Caco-2 (cell line): ENCODE measurements around the gene ZBTB34. TPM values are rescaled to one million over a fixed set of nuclear protein-coding genes. Genes with fewer than 3 reads are reported as not detected.

Source experiments
- BruUV-seq: library from RNA; stranded (reverse); fragments of 400-500 nt; replicated peaks from 2 replicates; lab custom pipeline; 2021; lab: Mats Ljungman, UMichigan
- CTCF ChIA-PET: fragments of 300-600 bp; sonication (Branson Sonifier 250); formaldehyde crosslinking; loops from one replicate; lab custom pipeline; 2022; ENCODE audit warnings: antibody characterized with exemption; lab: Charles Lee
- POLR2A ChIA-PET: fragments of 300-600 bp; sonication (Branson Sonifier 250); formaldehyde crosslinking; loops from one replicate; lab custom pipeline; 2022; ENCODE audit warnings: antibody characterized with exemption; lab: Charles Lee
- DNase-seq, 2 experiments: peaks; one replicate each; pipeline versions ENCODE4 v3.0.0 to v3.0.0-alpha.2; 2020 to 2022
- H3K27me3 ChIP-seq: replicated peaks from 2 replicates; pipeline ENCODE4 v1.6.0; 2011; ENCODE audit warnings: low read length; ENCODE audit not compliant: control insufficient read depth, insufficient read depth
- H3K36me3 ChIP-seq: 2 replicates; pipeline ENCODE4 v1.5.1; 2011; ENCODE audit warnings: low read length; ENCODE audit not compliant: control insufficient read depth, insufficient read depth
- H3K4me1 ChIP-seq: fragments of 250-450 bp; sonication (Bioruptor Pico); 2 replicates; pipeline ENCODE4 v1.5.1; 2020; ENCODE audit warnings: mild to moderate bottlenecking
- H3K4me3 ChIP-seq: 2 replicates; pipeline ENCODE4 v1.5.1; 2011; ENCODE audit warnings: low read depth, mild to moderate bottlenecking, control low read depth, low read length
- H3K9me3 ChIP-seq: fragments of 250-450 bp; sonication (Bioruptor Pico); 2 replicates; pipeline ENCODE4 v1.5.1; 2020; ENCODE audit warnings: mild to moderate bottlenecking, moderate library complexity
- H3K27ac Mint-ChIP-seq: one replicate; pipeline ENCODE4 v1.8.0; 2022; ENCODE audit warnings: mixed read lengths; ENCODE audit not compliant: unreplicated experiment
- H3K27me3 Mint-ChIP-seq: one replicate; pipeline ENCODE4 v1.8.0; 2022; ENCODE audit warnings: mixed read lengths; ENCODE audit not compliant: insufficient read depth, unreplicated experiment
- H3K36me3 Mint-ChIP-seq: one replicate; pipeline ENCODE4 v1.8.0; 2022; ENCODE audit warnings: mild to moderate bottlenecking, mixed read lengths; ENCODE audit not compliant: insufficient read depth, unreplicated experiment
- H3K4me1 Mint-ChIP-seq: one replicate; pipeline ENCODE4 v1.8.0; 2022; ENCODE audit warnings: low read depth, mixed read lengths; ENCODE audit not compliant: unreplicated experiment
- H3K4me3 Mint-ChIP-seq: one replicate; pipeline ENCODE4 v1.8.0; 2022; ENCODE audit warnings: mild to moderate bottlenecking, moderate library complexity, mixed read lengths; ENCODE audit not compliant: unreplicated experiment
- H3K9me3 Mint-ChIP-seq: one replicate; pipeline ENCODE4 v1.8.0; 2022; ENCODE audit warnings: mixed read lengths; ENCODE audit not compliant: unreplicated experiment
- intact Hi-C: fragments of 100-400 bp; cut with micrococcal nuclease; formaldehyde crosslinking; loops from one replicate; pipeline ENCODE4 v1.10.0; 2022; ENCODE audit not compliant: unreplicated experiment
- total RNA-seq: library from RNA; stranded (reverse); gene quantifications from 2 replicates; pipeline ENCODE4 v1.2.3, GENCODE V29; 2022
- TF ChIP-seq, protein P1 (sequence below), 2 experiments: fragments of 200-600 bp in 1 of 2; IDR thresholded peaks; 1 replicate in 1 of 2; 2 replicates in 1 of 2; pipeline versions ENCODE4 v1.5.1 to v1.8.0; 2011 to 2022; ENCODE audit warnings: antibody characterized with exemption in 1 of 2, control low read depth in 1 of 2, inconsistent platforms in 1 of 2, low read depth in 1 of 2, low read length in 1 of 2, mild to moderate bottlenecking in 1 of 2, moderate library complexity in 1 of 2; ENCODE audit not compliant: insufficient read depth in 1 of 2, severe bottlenecking in 1 of 2, unreplicated experiment in 1 of 2

Gene ZBTB34
- total RNA-seq, 1 experiment from 2014 or later = 17.1 TPM

DNA sequence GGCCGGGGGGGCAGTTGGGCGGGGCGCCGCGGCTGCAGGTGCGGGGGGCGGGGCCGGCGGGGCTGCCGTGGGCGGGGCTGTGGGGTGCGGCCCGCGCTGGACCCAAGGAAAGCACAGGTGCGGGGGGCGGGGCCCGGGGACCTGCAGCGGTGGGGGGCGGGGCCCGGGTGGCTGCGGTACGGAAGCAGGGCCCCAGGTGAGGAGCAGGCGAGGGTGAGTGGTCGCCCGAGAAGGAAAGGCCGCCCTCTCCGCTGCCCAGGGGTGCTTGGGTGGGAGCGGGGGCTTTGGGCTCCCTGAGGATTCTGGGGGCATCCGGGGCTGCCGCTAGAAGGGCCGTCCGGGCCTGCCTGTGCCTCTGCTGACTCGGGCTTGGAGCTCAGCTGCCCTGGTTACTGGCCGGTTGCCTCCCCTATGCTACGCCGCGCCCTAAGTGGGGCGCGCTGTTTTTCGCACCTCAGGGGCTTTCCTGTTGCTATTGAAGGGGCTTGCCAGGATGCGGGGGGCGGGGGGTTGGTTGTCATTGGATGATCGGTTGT is 54.9 kb downstream of the ZBTB34 start:
- H3K4me3 Mint-ChIP-seq = peak overlapping the region; percentile 78
- intact Hi-C loops = loop anchor here (2.0 kb wide), 2 partner anchors 31 to 55 kb away; partner anchors contain the start of gene ZBTB34
- TF ChIP-seq, protein P1, sequence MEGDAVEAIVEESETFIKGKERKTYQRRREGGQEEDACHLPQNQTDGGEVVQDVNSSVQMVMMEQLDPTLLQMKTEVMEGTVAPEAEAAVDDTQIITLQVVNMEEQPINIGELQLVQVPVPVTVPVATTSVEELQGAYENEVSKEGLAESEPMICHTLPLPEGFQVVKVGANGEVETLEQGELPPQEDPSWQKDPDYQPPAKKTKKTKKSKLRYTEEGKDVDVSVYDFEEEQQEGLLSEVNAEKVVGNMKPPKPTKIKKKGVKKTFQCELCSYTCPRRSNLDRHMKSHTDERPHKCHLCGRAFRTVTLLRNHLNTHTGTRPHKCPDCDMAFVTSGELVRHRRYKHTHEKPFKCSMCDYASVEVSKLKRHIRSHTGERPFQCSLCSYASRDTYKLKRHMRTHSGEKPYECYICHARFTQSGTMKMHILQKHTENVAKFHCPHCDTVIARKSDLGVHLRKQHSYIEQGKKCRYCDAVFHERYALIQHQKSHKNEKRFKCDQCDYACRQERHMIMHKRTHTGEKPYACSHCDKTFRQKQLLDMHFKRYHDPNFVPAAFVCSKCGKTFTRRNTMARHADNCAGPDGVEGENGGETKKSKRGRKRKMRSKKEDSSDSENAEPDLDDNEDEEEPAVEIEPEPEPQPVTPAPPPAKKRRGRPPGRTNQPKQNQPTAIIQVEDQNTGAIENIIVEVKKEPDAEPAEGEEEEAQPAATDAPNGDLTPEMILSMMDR (IDR thresholded peaks at IDR 0.05; ENCODE audit: insufficient read depth in 1 of 2, low read depth in 1 of 2, low read length in 1 of 2, severe bottlenecking in 1 of 2, unreplicated experiment in 1 of 2) = no peak
- H3K4me3 ChIP-seq = peak overlapping the region; percentile 86
- peak; percentile 89 to 93 for DNase-seq
- H3K9me3 ChIP-seq = no peaks in the 10 kb centered on the region
- H3K4me1 ChIP-seq = peaks cover 33% of the 10 kb centered on the region
- no peaks in the 10 kb centered on the region for H3K36me3 ChIP-seq
- no peaks in the 10 kb centered on the region for H3K27me3 ChIP-seq
- H3K4me1 Mint-ChIP-seq = peaks cover 14% of the 10 kb centered on the region
- ChIA-PET POLR2A (interaction anchor here (0.6 to 1.6 kb wide), 4 partner anchors 25 to 481 kb away, joined by 4 to 8 read pairs (median 6); partner anchors contain the start of gene SLC2A8), CTCF (interaction anchor here (1.2 to 3.1 kb wide), 5 partner anchors 20 to 309 kb away, joined by 3 to 34 read pairs (median 4); no protein-coding TSS in a partner anchor)
- peak overlapping the region; percentile 71 for H3K27ac Mint-ChIP-seq
- peaks cover 6% of the 10 kb centered on the region for H3K36me3 Mint-ChIP-seq
- no peaks in the 10 kb centered on the region for H3K9me3 Mint-ChIP-seq
- BruUV-seq = no TSS peak
- H3K27me3 Mint-ChIP-seq = peaks cover 7% of the 10 kb centered on the region

DNA sequence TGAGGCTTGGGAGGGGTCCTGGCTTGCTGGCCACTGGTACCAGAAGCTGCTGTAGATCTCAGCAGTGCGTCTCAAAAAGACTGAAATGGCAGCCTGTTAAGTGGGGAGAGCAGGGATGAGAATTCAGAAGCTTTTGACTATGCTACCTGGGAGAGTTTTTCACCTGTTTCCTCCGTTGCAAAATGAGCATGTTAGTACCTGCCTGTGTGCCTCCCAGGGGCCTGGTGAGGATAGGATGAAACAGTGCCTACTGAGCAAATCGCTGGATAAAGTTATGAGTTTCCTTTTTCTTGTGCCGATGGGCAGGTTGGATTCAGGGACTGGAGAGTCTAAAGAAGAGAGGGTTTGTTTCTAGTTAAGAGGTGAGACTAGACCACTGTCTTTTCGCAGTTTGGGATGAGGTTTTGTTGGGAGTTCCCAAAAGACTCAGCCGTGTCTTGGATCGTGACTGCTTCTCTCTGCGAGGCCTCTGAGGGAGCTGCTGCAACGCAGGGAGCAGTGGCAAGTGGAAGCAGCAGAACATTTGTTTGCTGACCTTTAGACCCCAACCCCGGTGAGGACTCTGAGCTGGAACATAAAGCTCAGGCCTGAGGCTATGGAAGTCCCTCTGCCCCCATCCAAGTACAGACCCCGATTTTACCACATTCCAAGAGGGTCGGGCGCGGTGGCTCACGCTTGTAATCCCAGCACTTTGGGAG is 55.6 kb downstream of the ZBTB34 start:
- Mint-ChIP-seq H3K36me3 (peaks cover 6% of the 10 kb centered on the region), H3K4me3 (peak overlapping the region; percentile 78), H3K4me1 (peaks cover 14% of the 10 kb centered on the region), H3K9me3 (no peaks in the 10 kb centered on the region), H3K27me3 (peaks cover 7% of the 10 kb centered on the region), H3K27ac (peak overlapping the region; percentile 71)
- peaks cover 33% of the 10 kb centered on the region for H3K4me1 ChIP-seq
- ChIA-PET CTCF (interaction anchor here (1.3 to 3.1 kb wide), 4 partner anchors 19 to 283 kb away, joined by 4 to 34 read pairs (median 4); no protein-coding TSS in a partner anchor), POLR2A (interaction anchor here (0.5 kb wide), 1 partner anchor 33 kb away, joined by 4 read pairs; no protein-coding TSS in a partner anchor)
- intact Hi-C loops = loop anchor here (1.0 to 2.0 kb wide), 3 partner anchors 24 to 55 kb away; partner anchors contain the start of gene ZBTB34
- no peaks in the 10 kb centered on the region for H3K36me3 ChIP-seq
- H3K9me3 ChIP-seq = no peaks in the 10 kb centered on the region
- H3K27me3 ChIP-seq = no peaks in the 10 kb centered on the region
- H3K4me3 ChIP-seq = peak overlapping the region; percentile 86
- DNase-seq = peak; percentile 50 to 68
- TSS peak; percentile 37 for BruUV-seq
- TF ChIP-seq, protein P1 (IDR thresholded peaks at IDR 0.05; ENCODE audit: insufficient read depth in 1 of 2, low read depth in 1 of 2, low read length in 1 of 2, severe bottlenecking in 1 of 2, unreplicated experiment in 1 of 2) = no peak

DNA sequence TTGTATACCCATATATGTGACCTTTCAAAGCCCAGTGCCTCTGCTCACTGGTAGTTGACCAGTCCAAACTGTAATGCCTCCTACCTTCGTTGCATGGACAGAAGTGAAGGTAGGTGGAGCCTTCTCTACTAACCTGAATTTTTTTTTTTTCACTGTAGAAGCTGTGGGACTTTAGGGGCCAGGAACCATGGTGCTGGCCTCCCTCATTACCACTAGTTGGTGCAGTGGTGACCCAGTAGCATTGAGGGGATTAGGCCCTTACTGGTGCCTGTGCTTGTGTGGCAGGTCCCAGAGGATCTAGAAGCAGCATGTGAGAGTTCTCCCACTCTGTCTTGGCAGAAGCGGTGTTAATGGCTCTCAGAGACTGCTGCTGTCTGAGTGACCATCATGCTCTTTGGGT is 56.5 kb downstream of the ZBTB34 start:
- Histone ChIP-seq H3K36me3 (no peaks in the 10 kb centered on the region), H3K9me3 (no peaks in the 10 kb centered on the region), H3K4me1 (peaks cover 33% of the 10 kb centered on the region), H3K27me3 (no peaks in the 10 kb centered on the region), H3K4me3 (peak overlapping the region; percentile 13; the same call in 1 of the 2 replicates)
- intact Hi-C loops = loop anchor here (1.0 kb wide), 1 partner anchor 23 kb away; no protein-coding TSS in a partner anchor
- H3K9me3 Mint-ChIP-seq = no peaks in the 10 kb centered on the region
- peak in 1 of 2 experiments; percentile 18 for DNase-seq
- TF ChIP-seq, protein P1 (IDR thresholded peaks at IDR 0.05; ENCODE audit: insufficient read depth in 1 of 2, low read depth in 1 of 2, low read length in 1 of 2, severe bottlenecking in 1 of 2, unreplicated experiment in 1 of 2) = peak in 1 of 2 experiments; percentile 1
- POLR2A ChIA-PET = no interaction called here
- BruUV-seq = no TSS peak
- peak overlapping the region; percentile 78 for H3K4me3 Mint-ChIP-seq
- CTCF ChIA-PET = interaction anchor here (0.6 to 3.1 kb wide), 4 partner anchors 18 to 33 kb away, joined by 3 to 34 read pairs (median 4); no protein-coding TSS in a partner anchor
- H3K27me3 Mint-ChIP-seq = peaks cover 6% of the 10 kb centered on the region
- H3K4me1 Mint-ChIP-seq = peaks cover 14% of the 10 kb centered on the region
- H3K36me3 Mint-ChIP-seq = peaks cover 6% of the 10 kb centered on the region
- peak overlapping the region; percentile 71 for H3K27ac Mint-ChIP-seq
